GM06990 (cell line): ENCODE data around the gene DDX10.
"Not testable (repeated sequence)": the region's sequence is repeated elsewhere in the genome, so short reads cannot be mapped to it uniquely, and the experiment has no call there.

Experiments used
- DNase-seq: peaks from one replicate; pipeline ENCODE4 v3.0.0-alpha.2; 2011; ENCODE audit not compliant: insufficient read length; ENCODE audit errors: extremely low read depth
- H3K27me3 ChIP-seq: replicated peaks from 2 replicates; pipeline ENCODE4 v1.6.0; 2011; ENCODE audit warnings: low read length; ENCODE audit not compliant: control insufficient read depth, insufficient read depth
- H3K36me3 ChIP-seq: 2 replicates; pipeline ENCODE4 v1.5.1; 2011; ENCODE audit warnings: low read length; ENCODE audit not compliant: control insufficient read depth, insufficient read depth
- H3K4me3 ChIP-seq: replicated peaks from 2 replicates; pipeline ENCODE4 v1.5.1; 2011; ENCODE audit warnings: low read depth, mild to moderate bottlenecking, control low read depth, low read length
- CTCF ChIP-seq: IDR thresholded peaks from 2 replicates; pipeline ENCODE4 v1.5.1; 2011; ENCODE audit warnings: low read length, control low read depth, mild to moderate bottlenecking, inconsistent platforms; ENCODE audit not compliant: insufficient read depth, poor library complexity, severe bottlenecking

DDX10 gene

GRCh38 chr11:108758458-108758857 lies 93.6 kb downstream of the DDX10 start:
- no peak for DNase-seq
- H3K4me3 ChIP-seq: no peak overlapping the region
- H3K36me3 ChIP-seq: no peaks in the 10 kb centered on the region
- no peak for TF ChIP-seq CTCF
- H3K27me3 ChIP-seq: no peaks in the 10 kb centered on the region

GRCh38 chr11:108766596-108767173 lies 101.8 kb downstream of the DDX10 start:
- Histone ChIP-seq H3K36me3 (no peaks in the 10 kb centered on the region), H3K27me3 (no peaks in the 10 kb centered on the region), H3K4me3 (no peak overlapping the region)
- DNase-seq: no peak
- no peak for TF ChIP-seq CTCF

DNA sequence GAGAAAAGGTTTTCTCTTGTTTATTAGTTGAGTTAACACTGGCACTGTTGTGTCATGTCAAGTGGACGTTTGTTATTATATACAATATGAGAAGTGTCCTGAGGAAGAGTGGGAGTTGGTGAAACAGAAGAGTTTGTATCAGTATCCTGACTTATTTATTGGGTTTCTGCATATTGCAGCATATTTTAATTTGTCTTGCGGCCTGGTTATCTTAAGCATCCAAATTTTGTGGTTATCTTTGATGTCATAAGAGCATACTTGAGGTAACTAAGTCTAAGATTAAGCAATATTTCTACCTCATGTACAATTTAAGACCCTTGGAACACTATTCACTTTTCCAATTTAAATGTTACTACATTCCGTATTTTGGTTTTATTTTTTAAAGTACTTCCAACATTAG lies 103.5 kb downstream of the DDX10 start:
- H3K36me3 ChIP-seq: no peaks in the 10 kb centered on the region
- no peak overlapping the region for H3K4me3 ChIP-seq
- TF ChIP-seq CTCF: no peak
- DNase-seq: no peak
- no peaks in the 10 kb centered on the region for H3K27me3 ChIP-seq

DNA sequence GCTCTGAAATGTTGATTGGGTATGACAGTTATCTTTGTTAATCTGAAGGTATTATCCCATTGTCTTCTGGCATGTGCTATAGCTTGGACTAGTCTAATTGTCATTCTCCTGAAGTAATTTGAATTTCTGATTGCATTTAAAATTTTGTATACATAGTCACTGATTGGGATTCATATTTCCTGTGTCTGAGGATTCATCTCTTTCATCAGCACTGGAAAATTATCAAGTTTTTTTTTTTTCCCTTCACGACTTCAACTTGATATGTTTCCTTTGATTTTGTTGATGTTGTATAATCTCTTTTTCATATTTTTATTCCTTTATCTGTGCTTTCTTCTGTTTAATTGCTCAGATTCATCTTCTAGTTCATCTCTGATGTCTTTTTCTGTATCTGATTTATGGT lies 104.1 kb downstream of the DDX10 start:
- H3K36me3 ChIP-seq: no peaks in the 10 kb centered on the region
- no peak for DNase-seq
- no peak overlapping the region for H3K4me3 ChIP-seq
- no peaks in the 10 kb centered on the region for H3K27me3 ChIP-seq
- no peak for TF ChIP-seq CTCF

DNA sequence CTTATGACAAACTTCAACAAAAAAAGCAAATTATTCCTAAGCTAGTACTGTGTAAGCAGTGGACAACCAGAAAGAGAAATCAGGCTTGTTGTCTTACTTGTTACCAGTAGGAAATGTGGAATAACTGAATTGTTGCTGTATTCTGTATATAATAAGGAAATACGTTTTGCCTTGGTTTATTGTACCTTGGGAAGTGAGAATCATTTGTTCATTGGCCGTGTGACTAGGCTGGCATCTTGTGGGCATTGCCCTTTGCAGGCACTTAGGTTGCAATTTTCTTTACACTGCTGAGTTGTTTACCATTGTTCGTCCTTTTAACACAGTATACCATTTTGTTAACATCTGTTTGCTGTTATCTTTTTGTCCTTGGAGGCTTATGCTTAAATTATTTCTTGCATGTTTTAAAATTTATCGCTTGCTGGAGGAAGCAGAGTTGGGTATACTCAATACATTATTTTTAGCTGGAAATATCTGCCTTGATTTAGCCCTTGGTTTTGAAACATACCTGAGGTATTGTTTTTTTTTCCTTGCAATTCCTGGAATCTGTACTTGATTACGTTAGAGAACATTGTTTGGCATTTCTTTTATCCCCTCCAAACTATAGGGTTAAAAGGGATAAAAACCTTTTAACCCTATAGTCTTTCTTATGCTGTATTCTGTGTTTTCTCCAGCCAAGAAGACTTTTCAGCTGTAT lies 109.3 kb downstream of the DDX10 start:
- Histone ChIP-seq H3K27me3 (no peaks in the 10 kb centered on the region), H3K4me3 (no peak overlapping the region), H3K36me3 (no peaks in the 10 kb centered on the region)
- TF ChIP-seq CTCF: no peak
- DNase-seq: no peak

DNA sequence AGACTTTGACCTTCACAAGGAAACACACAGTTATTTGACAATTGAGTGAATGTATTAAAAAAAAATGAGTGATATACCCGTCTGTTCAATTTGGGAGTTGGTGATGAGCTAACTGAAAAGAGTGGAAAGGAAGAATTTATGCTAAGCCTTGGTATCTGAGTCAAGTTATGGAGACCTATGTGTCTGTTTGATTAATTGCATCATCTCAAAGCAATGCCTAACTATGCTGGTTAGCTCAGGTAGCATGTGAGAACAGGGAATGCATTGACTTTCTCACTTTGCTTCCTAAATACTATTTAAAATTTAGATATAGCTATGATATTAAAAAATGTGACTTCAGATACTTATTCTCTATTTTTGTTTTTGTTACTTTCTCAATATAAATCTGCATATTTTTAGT lies 110.5 kb downstream of the DDX10 start:
- Histone ChIP-seq H3K4me3 (no peak overlapping the region), H3K27me3 (no peaks in the 10 kb centered on the region), H3K36me3 (no peaks in the 10 kb centered on the region)
- no peak for TF ChIP-seq CTCF
- DNase-seq: no peak

DNA sequence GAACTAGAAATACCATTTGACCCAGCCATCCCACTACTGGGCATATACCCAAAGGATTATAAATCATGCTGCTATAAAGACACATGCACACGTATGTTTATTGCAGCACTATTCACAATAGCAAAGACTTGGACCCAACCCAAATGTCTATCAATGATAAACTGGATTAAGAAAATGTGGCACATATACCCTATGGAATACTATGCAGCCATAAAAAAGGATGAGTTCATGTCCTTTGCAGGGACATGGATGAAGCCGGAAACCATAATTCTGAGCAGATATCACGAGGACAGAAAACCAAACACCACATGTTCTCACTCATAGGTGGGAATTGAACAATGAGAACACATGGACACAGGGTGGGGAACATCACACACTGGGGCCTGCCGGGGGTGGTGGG lies 114.3 kb downstream of the DDX10 start:
- H3K36me3 ChIP-seq, H3K4me3 ChIP-seq, H3K27me3 ChIP-seq, DNase-seq: not testable (repeated sequence)
